Thoracic aorta (tissue), 2 donors: Measurements from ENCODE around the gene RANBP17. TPM values are rescaled to one million over a fixed set of nuclear protein-coding genes. Genes with fewer than 3 reads are reported as not detected.
"Not testable (repeated sequence)": the region's sequence is repeated elsewhere in the genome, so short reads cannot be mapped to it uniquely, and the experiment has no call there.

Experiments
- ATAC-seq: fragments of 150-250 bp; one replicate; pipeline ENCODE4 v1.8.0; 2017; ENCODE audit warnings: low read depth; ENCODE audit not compliant: insufficient number of reproducible peaks, low FRiP score
- DNase-seq: peaks from one replicate; pipeline ENCODE4 v3.0.0-alpha.2; 2020; ENCODE audit warnings: low spot score
- H3K27ac ChIP-seq, 2 donors: fragments of 200-600 bp; sonication (generic); 1 replicate in 1 of 2; 2 replicates in 1 of 2; pipeline ENCODE4 v1.5.1; 2016; ENCODE audit warnings: mild to moderate bottlenecking in 2 of 2, moderate library complexity in 2 of 2
- H3K27me3 ChIP-seq: fragments of 200-600 bp; sonication (generic); replicated peaks from 2 replicates; pipeline ENCODE4 v1.6.0; 2016; ENCODE audit warnings: mild to moderate bottlenecking; ENCODE audit not compliant: insufficient read depth
- H3K36me3 ChIP-seq: fragments of 200-600 bp; sonication (generic); one replicate; pipeline ENCODE4 v1.5.1; 2016
- H3K4me1 ChIP-seq, 2 donors: fragments of 200-600 bp; sonication (generic); 1 replicate in 1 of 2; 2 replicates in 1 of 2; pipeline versions ENCODE4 v1.5.1 to v1.6.0; 2016; ENCODE audit warnings: low read depth in 2 of 2, mild to moderate bottlenecking in 1 of 2; ENCODE audit not compliant: control insufficient read depth in 1 of 2
- H3K4me3 ChIP-seq: fragments of 200-600 bp; sonication (generic); 2 replicates; pipeline ENCODE4 v1.5.1; 2016; ENCODE audit warnings: mild to moderate bottlenecking
- H3K9me3 ChIP-seq: fragments of 200-600 bp; sonication (generic); 2 replicates; pipeline ENCODE4 v1.5.1; 2016
- total RNA-seq, 2 donors: library from RNA; depleted of rRNA; stranded (reverse); fragments of >200 nt; gene quantifications; one replicate each; pipeline versions ENCODE4 v1.1.0 to v1.2.3, GENCODE V29; 2016
- TF ChIP-seq, protein P1 (sequence below): fragments of 200-600 bp; sonication (generic); IDR thresholded peaks from one replicate; pipeline ENCODE4 v1.5.1; 2019; ENCODE audit warnings: antibody characterized with exemption

Gene RANBP17
- total RNA-seq, 2 donors from 2014 or later = 8.4 to 31.1 TPM

GRCh38 chr5:170821257-170821800 lies 40.5 kb upstream of the RANBP17 start:
- H3K36me3 ChIP-seq = no peaks in the 10 kb centered on the region
- H3K4me3 ChIP-seq = no peak overlapping the region
- TF ChIP-seq, protein P1, sequence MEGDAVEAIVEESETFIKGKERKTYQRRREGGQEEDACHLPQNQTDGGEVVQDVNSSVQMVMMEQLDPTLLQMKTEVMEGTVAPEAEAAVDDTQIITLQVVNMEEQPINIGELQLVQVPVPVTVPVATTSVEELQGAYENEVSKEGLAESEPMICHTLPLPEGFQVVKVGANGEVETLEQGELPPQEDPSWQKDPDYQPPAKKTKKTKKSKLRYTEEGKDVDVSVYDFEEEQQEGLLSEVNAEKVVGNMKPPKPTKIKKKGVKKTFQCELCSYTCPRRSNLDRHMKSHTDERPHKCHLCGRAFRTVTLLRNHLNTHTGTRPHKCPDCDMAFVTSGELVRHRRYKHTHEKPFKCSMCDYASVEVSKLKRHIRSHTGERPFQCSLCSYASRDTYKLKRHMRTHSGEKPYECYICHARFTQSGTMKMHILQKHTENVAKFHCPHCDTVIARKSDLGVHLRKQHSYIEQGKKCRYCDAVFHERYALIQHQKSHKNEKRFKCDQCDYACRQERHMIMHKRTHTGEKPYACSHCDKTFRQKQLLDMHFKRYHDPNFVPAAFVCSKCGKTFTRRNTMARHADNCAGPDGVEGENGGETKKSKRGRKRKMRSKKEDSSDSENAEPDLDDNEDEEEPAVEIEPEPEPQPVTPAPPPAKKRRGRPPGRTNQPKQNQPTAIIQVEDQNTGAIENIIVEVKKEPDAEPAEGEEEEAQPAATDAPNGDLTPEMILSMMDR = no peak
- DNase-seq (no peak), ATAC-seq (no peak)
- no peaks in the 10 kb centered on the region for H3K9me3 ChIP-seq
- H3K27me3 ChIP-seq = no peaks in the 10 kb centered on the region
- no peak overlapping the region for H3K27ac ChIP-seq
- no peaks in the 10 kb centered on the region for H3K4me1 ChIP-seq

GRCh38 chr5:170826117-170826516 lies 35.7 kb upstream of the RANBP17 start:
- Histone ChIP-seq H3K27me3 (no peaks in the 10 kb centered on the region), H3K9me3 (no peaks in the 10 kb centered on the region), H3K4me3 (no peak overlapping the region), H3K4me1 (no peaks in the 10 kb centered on the region), H3K27ac (no peak overlapping the region), H3K36me3 (no peaks in the 10 kb centered on the region)
- DNase-seq = no peak
- no peak for ATAC-seq
- TF ChIP-seq, protein P1 = no peak

GRCh38 chr5:170832241-170832640 lies 29.6 kb upstream of the RANBP17 start:
- no peaks in the 10 kb centered on the region for H3K9me3 ChIP-seq
- H3K27me3 ChIP-seq = no peaks in the 10 kb centered on the region
- no peak overlapping the region for H3K4me3 ChIP-seq
- TF ChIP-seq, protein P1 = no peak
- no peaks in the 10 kb centered on the region for H3K36me3 ChIP-seq
- DNase-seq (no peak), ATAC-seq (no peak)
- no peaks in the 10 kb centered on the region for H3K4me1 ChIP-seq
- H3K27ac ChIP-seq = no peak overlapping the region

GRCh38 chr5:170833981-170834380 lies 27.8 kb upstream of the RANBP17 start:
- not testable (repeated sequence) for DNase-seq, ATAC-seq, H3K4me1 ChIP-seq, H3K27ac ChIP-seq, H3K9me3 ChIP-seq, H3K27me3 ChIP-seq, H3K4me3 ChIP-seq, H3K36me3 ChIP-seq

GRCh38 chr5:170836226-170836625 lies 25.6 kb upstream of the RANBP17 start:
- Histone ChIP-seq H3K27me3 (no peaks in the 10 kb centered on the region), H3K9me3 (no peaks in the 10 kb centered on the region), H3K4me1 (no peaks in the 10 kb centered on the region), H3K36me3 (no peaks in the 10 kb centered on the region), H3K27ac (no peak overlapping the region), H3K4me3 (no peak overlapping the region)
- DNase-seq = no peak
- ATAC-seq = no peak
- TF ChIP-seq, protein P1 = no peak

- H3K9me3 ChIP-seq = no peaks in the 10 kb centered on the region
- H3K4me3 ChIP-seq = no peak overlapping the region
- TF ChIP-seq, protein P1 = no peak
- DNase-seq = no peak
- no peak for ATAC-seq
- H3K27ac ChIP-seq = no peak overlapping the region
- H3K36me3 ChIP-seq = no peaks in the 10 kb centered on the region
- H3K27me3 ChIP-seq = no peaks in the 10 kb centered on the region
- no peaks in the 10 kb centered on the region for H3K4me1 ChIP-seq
Observed at GRCh38 chr5:170843870-170844269, 17.9 kb upstream of the RANBP17 start.
